ENCODE data around the gene POC1A. TPM values are rescaled to one million over a fixed set of nuclear protein-coding genes. Genes with fewer than 3 reads are reported as not detected.

POC1A gene
- total RNA-seq, 1 experiment from 2014 or later = 25.7 TPM

DNA sequence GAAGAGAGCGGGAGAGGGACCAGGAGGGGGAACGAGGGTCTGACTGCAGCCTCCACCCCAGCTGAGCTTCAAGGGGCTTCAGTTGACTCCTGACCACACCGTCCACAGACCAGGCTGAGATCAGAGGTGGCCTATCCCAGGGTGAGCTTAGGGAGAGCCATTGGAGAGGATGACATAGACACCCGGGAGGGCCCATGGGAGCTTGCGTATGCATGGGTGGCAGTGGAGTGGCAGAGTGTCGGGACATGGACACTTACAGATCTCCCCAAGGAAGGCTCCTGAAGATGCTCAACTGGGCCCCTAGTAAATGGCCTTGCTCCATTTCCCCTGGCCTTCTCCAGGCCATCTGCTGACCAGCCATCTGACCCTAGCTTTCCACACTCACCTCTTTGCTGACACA lies 31.1 kb upstream of the POC1A start:
- BruUV-seq (replicated peaks) = no TSS peak
- no peak for ATAC-seq
- no peaks in the 10 kb centered on the region for H3K36me3 ChIP-seq (ENCODE audit: control insufficient read depth, insufficient read depth, low read length)

DNA sequence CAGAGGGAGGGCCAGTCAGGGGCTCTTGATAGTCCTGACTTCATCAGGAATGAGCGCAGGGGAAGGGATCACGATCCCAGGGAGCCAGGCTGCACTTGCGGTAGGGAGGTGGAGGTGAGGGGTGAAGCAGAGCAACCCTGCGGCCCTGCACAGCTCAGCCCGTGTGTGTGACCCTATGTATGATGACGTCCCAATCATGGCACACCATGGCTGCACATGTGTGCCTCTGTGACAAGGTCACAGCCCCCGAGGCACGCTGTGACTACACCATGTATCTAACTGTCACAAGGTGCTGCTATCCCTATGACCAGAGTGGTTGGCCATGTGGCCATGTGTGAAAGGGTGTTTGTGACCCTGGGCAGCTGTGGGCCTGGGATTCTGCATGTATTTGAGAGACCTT lies 30.5 kb upstream of the POC1A start:
- H3K36me3 ChIP-seq (ENCODE audit: control insufficient read depth, insufficient read depth, low read length) = no peaks in the 10 kb centered on the region
- POLR2A ChIA-PET = no interaction called here
- intact Hi-C loops (cut with micrococcal nuclease; ENCODE audit: unreplicated experiment) = no loop called here
- BruUV-seq (replicated peaks) = no TSS peak
- DNase-seq (ENCODE audit: low read depth, low spot score) (no peak), ATAC-seq (no peak; the same call in 1 of the 2 replicates)
- no peaks in the 10 kb centered on the region for H3K27me3 ChIP-seq (ENCODE audit: control insufficient read depth, insufficient read depth, low read length)
- no peak overlapping the region for H3K4me3 ChIP-seq (ENCODE audit: low read depth in 2 of 2, low read length in 2 of 2)
- no peak for TF ChIP-seq POLR2AphosphoS5 (IDR thresholded peaks at IDR 0.05; ENCODE audit: low read depth, low read length)
- H3K9me3 ChIP-seq (ENCODE audit: control insufficient read depth, insufficient read depth, low read depth, low read length) = no peaks in the 10 kb centered on the region
- CTCF ChIA-PET = no interaction called here
- H3K27ac ChIP-seq (ENCODE audit: low read length) = no peak overlapping the region
- no peaks in the 10 kb centered on the region for H3K4me1 ChIP-seq (ENCODE audit: control insufficient read depth, insufficient read depth, low read length)
- in situ Hi-C loops (cut with HindIII; ENCODE audit: low pct_unique_long_range_greater_than_20kb, low sequenced_read_pairs) = no loop called here

More for the DNA sequence above, 31.1 kb upstream of the POC1A start:
- TF ChIP-seq TCF7L2 (IDR thresholded peaks at IDR 0.05; ENCODE audit: low read depth, low read length) = no peak
- TF ChIP-seq, protein P1, sequence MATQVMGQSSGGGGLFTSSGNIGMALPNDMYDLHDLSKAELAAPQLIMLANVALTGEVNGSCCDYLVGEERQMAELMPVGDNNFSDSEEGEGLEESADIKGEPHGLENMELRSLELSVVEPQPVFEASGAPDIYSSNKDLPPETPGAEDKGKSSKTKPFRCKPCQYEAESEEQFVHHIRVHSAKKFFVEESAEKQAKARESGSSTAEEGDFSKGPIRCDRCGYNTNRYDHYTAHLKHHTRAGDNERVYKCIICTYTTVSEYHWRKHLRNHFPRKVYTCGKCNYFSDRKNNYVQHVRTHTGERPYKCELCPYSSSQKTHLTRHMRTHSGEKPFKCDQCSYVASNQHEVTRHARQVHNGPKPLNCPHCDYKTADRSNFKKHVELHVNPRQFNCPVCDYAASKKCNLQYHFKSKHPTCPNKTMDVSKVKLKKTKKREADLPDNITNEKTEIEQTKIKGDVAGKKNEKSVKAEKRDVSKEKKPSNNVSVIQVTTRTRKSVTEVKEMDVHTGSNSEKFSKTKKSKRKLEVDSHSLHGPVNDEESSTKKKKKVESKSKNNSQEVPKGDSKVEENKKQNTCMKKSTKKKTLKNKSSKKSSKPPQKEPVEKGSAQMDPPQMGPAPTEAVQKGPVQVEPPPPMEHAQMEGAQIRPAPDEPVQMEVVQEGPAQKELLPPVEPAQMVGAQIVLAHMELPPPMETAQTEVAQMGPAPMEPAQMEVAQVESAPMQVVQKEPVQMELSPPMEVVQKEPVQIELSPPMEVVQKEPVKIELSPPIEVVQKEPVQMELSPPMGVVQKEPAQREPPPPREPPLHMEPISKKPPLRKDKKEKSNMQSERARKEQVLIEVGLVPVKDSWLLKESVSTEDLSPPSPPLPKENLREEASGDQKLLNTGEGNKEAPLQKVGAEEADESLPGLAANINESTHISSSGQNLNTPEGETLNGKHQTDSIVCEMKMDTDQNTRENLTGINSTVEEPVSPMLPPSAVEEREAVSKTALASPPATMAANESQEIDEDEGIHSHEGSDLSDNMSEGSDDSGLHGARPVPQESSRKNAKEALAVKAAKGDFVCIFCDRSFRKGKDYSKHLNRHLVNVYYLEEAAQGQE (IDR thresholded peaks at IDR 0.05; ENCODE audit: insufficient read depth in 1 of 2, low read depth in 2 of 2, low read length in 1 of 2) = no peak
- TF ChIP-seq, protein P2, sequence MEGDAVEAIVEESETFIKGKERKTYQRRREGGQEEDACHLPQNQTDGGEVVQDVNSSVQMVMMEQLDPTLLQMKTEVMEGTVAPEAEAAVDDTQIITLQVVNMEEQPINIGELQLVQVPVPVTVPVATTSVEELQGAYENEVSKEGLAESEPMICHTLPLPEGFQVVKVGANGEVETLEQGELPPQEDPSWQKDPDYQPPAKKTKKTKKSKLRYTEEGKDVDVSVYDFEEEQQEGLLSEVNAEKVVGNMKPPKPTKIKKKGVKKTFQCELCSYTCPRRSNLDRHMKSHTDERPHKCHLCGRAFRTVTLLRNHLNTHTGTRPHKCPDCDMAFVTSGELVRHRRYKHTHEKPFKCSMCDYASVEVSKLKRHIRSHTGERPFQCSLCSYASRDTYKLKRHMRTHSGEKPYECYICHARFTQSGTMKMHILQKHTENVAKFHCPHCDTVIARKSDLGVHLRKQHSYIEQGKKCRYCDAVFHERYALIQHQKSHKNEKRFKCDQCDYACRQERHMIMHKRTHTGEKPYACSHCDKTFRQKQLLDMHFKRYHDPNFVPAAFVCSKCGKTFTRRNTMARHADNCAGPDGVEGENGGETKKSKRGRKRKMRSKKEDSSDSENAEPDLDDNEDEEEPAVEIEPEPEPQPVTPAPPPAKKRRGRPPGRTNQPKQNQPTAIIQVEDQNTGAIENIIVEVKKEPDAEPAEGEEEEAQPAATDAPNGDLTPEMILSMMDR (IDR thresholded peaks at IDR 0.05) = no peak
- TF ChIP-seq POLR2AphosphoS5 (IDR thresholded peaks at IDR 0.05; ENCODE audit: low read depth, low read length) = no peak
- TF ChIP-seq SIN3A (IDR thresholded peaks at IDR 0.05; ENCODE audit: borderline replicate concordance, insufficient read depth, low read depth, low read length) = no peak
- H3K9me3 ChIP-seq (ENCODE audit: control insufficient read depth, insufficient read depth, low read depth, low read length) = no peaks in the 10 kb centered on the region
- in situ Hi-C loops (cut with HindIII; ENCODE audit: low pct_unique_long_range_greater_than_20kb, low sequenced_read_pairs) (no loop called here), intact Hi-C loops (cut with micrococcal nuclease; ENCODE audit: unreplicated experiment) (no loop called here)
- DNase-seq (ENCODE audit: low read depth, low spot score) = no peak
- H3K27me3 ChIP-seq (ENCODE audit: control insufficient read depth, insufficient read depth, low read length) = no peaks in the 10 kb centered on the region
- ChIA-PET CTCF (no interaction called here), POLR2A (no interaction called here)
- H3K4me3 ChIP-seq (ENCODE audit: low read depth in 2 of 2, low read length in 2 of 2) = no peak overlapping the region
- no peak overlapping the region for H3K27ac ChIP-seq (ENCODE audit: low read length)
- no peaks in the 10 kb centered on the region for H3K4me1 ChIP-seq (ENCODE audit: control insufficient read depth, insufficient read depth, low read length)

DNA sequence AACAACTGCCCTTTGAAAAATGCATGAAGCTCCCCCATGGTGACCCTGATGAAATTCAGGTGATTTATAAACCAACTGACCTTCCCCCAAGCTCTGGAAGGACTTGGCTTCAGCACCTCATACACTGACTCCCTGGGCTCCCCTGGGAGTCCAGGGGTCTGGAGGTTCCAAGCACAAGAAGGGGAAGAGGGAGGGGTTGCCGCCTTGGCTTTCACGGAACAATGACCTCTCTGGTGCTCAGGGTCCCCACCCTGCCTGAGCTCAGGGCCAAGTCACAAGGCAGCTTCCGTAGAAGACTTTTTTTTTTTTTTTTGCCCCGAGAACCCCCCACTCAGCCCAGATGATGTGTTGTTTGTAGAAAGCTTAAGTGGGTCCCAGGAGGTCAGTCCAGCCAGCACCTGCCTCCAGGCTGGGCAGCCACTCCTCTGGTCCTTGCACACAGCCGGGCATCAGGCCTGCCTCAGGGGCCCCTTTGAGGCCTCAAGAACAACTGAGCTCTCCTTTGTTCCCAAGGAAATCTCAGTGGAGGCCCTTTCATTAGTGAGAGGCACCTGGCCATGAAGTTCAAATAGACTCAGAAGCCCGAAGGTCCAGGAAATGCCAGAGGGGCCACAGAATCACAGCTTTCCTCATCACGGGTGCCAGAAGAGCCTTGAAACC lies 29.7 kb upstream of the POC1A start:
- in situ Hi-C loops (cut with HindIII; ENCODE audit: low pct_unique_long_range_greater_than_20kb, low sequenced_read_pairs) = no loop called here
- H3K9me3 ChIP-seq (ENCODE audit: control insufficient read depth, insufficient read depth, low read depth, low read length) = no peaks in the 10 kb centered on the region
- no peak for ATAC-seq
- H3K36me3 ChIP-seq (ENCODE audit: control insufficient read depth, insufficient read depth, low read length) = no peaks in the 10 kb centered on the region
- DNase-seq (ENCODE audit: low read depth, low spot score) = no peak
- H3K4me3 ChIP-seq (ENCODE audit: low read depth in 2 of 2, low read length in 2 of 2) = no peak overlapping the region
- no peaks in the 10 kb centered on the region for H3K27me3 ChIP-seq (ENCODE audit: control insufficient read depth, insufficient read depth, low read length)
- ChIA-PET POLR2A (no interaction called here), CTCF (no interaction called here)
- intact Hi-C loops (cut with micrococcal nuclease; ENCODE audit: unreplicated experiment) = no loop called here
- H3K27ac ChIP-seq (ENCODE audit: low read length) = no peak overlapping the region
- TF ChIP-seq, protein P2 (IDR thresholded peaks at IDR 0.05) = no peak
- TF ChIP-seq TCF7L2 (IDR thresholded peaks at IDR 0.05; ENCODE audit: low read depth, low read length) (no peak), POLR2AphosphoS5 (IDR thresholded peaks at IDR 0.05; ENCODE audit: low read depth, low read length) (no peak), SIN3A (IDR thresholded peaks at IDR 0.05; ENCODE audit: borderline replicate concordance, insufficient read depth, low read depth, low read length) (no peak)
- TF ChIP-seq, protein P1 (IDR thresholded peaks at IDR 0.05; ENCODE audit: insufficient read depth in 1 of 2, low read depth in 2 of 2, low read length in 1 of 2) = no peak
- no TSS peak for BruUV-seq (replicated peaks)
- H3K4me1 ChIP-seq (ENCODE audit: control insufficient read depth, insufficient read depth, low read length) = no peaks in the 10 kb centered on the region

Measured in Panc1 (cell line).